Measurements from ENCODE around the gene CRNKL1.

DNA sequence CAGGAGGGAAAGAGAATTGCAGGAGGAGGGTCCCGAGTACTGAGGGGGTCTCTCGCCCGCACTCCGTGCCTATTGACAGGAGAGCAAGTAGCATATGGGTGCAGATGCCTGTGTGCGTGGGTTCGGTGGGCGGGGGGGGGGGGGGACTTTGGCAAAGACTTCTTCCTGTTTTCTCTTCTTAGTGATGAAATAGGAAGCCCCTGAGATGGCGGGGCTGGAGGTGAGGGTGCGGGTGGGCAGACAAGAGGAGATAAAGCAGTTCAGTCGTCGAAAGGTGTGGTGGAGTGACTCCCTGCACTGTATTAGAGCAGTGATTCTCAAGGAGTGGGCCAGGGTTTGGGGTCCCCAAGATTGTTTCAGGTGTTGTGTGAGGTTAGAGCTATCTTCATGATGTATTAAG lies 31.4 kb downstream of the CRNKL1 start:
- TF ChIP-seq CTCF (conservative IDR thresholded peaks at IDR 0.05), result no peak
- no peak for TF ChIP-seq ZFX (IDR thresholded peaks at IDR 0.05)

Data from C4-2B (cell line).